GM18909 (cell line): ENCODE measurements around the gene LASP1.
"Not testable (repeated sequence)": the region's sequence is repeated elsewhere in the genome, so short reads cannot be mapped to it uniquely, and the experiment has no call there.

Experiments
- ATAC-seq: cut with Tn5 transposase; IDR thresholded peaks from one replicate; pipeline ENCODE4 v1.9.1; 2021; ENCODE audit warnings: mild to moderate bottlenecking; ENCODE audit not compliant: unreplicated experiment, poor library complexity

LASP1 gene

GRCh38 chr17:38922538-38923297 lies 52.9 kb downstream of the LASP1 start:
- ATAC-seq: no peak

DNA sequence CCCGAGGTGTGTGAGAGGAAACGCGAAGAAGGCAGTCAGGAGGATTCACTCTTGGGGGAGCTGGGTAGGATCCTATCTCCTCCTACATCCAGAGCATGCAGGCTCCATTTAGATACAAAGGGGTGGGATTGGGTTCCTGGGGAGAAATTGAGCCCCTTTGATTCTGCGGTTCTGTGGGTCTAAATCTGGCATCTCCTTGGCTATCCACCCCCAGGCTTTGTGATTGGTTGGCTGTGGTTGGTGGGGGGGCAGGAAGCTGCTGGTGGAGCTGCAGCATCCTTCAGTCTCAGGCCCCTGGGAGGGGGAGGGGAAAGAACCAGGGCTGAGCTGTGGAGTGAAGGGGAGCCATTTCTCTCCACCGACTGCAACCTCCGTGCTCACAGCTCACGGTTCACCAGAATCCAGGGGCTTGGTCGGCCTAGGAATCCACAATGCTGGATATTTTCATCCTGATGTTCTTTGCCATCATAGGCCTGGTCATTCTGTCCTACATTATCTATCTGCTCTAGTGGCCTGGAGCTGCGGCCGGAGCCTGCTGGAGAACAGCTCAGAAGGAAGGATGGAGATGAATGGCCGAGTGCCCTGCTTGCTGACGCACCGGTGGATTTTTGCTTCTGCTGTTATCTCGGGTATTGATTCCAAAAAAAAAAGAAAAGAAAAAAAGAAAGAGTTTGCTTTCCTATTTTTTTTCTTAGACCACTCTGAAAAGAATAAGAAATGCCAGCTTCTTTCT lies 55.6 kb downstream of the LASP1 start, which contains the start of gene LASP1NB:
Gene LASP1NB, plus strand, starts transcription at position 352 of the 733 bp plus-strand sequence.
- no peak for ATAC-seq

GRCh38 chr17:38926293-38927070 lies 56.6 kb downstream of the LASP1 start:
- no peak for ATAC-seq

GRCh38 chr17:38930782-38931181 lies 60.9 kb downstream of the LASP1 start:
- ATAC-seq: not testable (repeated sequence)

DNA sequence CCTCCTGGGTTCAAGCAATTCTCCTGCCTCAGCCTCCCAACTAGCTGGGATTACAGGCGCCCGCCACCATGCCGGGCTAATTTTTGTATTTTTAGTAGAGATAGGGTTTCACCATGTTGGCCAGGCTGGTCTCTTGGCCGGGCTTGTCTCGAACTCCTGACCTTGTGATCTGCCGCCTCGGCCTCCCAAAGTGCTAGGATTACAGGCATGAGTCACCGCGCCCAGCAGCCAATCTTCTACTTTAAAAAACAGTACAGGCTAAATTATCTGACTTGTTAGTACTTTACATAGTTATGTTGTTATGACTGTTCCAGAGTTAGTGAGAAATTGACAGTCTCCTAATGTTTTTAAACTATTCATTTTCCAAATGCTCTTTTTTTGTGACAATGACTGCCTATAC lies 64.1 kb downstream of the LASP1 start:
- ATAC-seq: not testable (repeated sequence)

DNA sequence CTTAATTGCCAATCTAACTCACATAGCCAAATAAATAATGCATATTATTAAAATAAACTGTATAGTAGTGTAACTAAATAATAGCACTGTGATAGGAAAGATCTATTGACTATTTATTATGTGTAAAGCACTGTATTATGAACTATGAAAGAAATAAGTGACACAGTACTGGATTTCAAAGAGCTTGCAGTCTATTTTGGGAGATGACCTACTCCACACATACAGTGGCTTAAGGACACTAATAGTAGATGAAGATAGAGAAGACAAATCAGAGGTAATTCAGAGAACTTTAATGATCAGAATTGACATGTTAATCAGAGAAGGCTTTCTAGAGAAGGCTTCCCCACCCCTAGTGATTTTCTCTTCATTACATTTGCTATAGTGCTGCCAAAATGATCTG lies 70.1 kb downstream of the LASP1 start:
- ATAC-seq: no peak

DNA sequence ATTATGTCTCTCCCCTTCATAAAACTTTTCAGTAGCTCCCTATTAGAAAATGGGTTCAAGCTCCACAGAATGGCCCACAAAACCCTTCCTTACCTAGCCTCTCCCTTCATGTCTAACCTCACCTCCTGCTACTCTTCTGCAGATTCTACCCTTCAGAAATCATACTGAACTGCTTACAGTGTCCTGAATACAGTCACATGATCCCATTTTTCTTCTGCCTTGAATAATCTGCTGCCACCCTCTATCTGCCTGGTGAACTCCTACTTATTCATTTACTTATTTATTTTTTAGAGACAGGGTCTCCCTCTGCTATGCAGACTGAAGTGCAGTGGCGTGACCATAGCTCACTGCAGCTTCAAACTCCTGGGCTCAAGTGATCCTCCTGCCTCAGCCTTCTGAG lies 70.5 kb downstream of the LASP1 start:
- ATAC-seq: no peak

- no peak for ATAC-seq
These were observed 73.0 kb downstream of the LASP1 start for GRCh38 chr17:38942696-38943334.

DNA sequence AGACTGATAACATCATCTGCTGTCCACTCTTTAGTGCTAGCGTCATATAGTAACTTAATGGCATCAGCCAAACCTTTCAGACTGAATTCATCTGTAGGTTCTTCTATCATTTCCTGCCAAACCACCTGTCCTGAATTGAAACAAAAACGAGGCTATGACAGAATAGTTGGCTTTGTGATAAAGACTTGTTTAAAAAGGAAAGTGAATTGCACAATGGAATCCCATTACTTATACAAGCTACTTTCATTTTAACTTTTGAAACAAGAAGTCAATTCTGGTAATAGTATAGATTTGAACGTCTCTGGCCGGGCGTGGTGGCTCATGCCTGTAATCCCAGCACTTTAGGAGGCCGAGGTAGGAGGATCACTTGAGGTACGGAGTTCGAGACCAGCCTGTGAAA lies 73.7 kb downstream of the LASP1 start:
- no peak for ATAC-seq

GRCh38 chr17:38947189-38947588 lies 77.3 kb downstream of the LASP1 start:
- no peak for ATAC-seq

- ATAC-seq: not testable (repeated sequence)
These were observed 83.9 kb downstream of the LASP1 start for GRCh38 chr17:38953800-38954199.

GRCh38 chr17:38958326-38958725 lies 88.5 kb downstream of the LASP1 start:
- no peak for ATAC-seq

DNA sequence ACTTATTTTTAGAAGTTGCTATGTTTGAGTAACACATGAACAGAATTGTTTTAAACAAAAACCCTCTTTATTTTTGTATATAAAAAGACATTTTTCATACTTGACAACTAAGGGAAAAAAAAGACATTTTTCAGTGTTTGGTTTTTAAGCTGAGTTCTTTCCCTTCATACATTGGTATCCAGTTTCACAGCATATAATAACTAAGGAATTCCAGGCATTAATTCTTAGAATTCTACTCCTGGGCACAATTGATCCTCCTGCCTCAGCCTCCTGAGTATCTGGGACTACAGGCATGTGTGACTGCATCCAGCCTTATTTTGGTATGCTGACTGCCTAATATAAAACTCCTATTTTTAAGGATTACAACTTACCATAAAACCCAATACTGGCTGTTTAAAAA lies 88.9 kb downstream of the LASP1 start:
- ATAC-seq: no peak

DNA sequence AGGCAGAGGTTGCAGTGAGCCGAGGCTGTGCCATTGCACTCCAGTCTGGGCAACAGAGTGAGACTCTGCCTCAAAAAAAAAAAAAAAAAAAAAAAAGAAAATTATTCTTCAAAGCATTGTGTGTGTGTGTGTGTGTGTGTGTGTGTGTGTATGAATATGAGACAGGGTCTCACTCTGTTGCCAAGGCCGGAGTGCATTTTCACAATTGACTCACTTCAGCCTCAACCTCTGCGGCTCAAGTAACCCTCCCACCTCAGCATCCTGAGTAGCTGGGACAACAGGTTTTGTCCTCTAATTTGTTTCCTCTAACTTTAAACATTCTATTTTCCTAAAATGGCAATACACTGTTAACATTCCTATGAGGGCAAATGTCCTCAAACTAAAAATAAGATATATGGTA lies 89.7 kb downstream of the LASP1 start:
- ATAC-seq: no peak

- ATAC-seq: no peak
These were observed 90.5 kb downstream of the LASP1 start for GRCh38 chr17:38960402-38960801.

DNA sequence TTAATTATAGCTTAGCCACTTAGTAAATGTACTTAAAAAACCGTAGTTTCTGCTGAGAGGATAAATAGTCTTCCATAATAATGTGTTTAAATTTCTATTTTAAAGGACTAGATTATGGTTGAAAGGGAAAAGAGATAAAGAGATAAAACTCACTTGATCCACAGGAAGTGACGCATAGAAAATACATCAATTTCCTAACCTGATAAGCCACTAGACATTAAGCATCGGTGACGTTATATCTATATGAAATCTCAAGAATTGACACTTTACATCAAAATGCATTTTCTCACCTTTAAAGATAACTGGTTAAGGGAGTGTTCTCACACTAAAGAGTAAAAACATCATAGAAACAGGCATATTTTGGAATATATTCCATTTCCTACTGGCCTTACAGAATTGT lies 91.6 kb downstream of the LASP1 start:
- no peak for ATAC-seq

- no peak for ATAC-seq
These were observed 97.5 kb downstream of the LASP1 start, which contains the start of gene FBXO47 for GRCh38 chr17:38967290-38967738. Gene FBXO47, minus strand, starts transcription at chr17:38967403. Its CDS starts 4,378 bp downstream, at chr17:38963025.

DNA sequence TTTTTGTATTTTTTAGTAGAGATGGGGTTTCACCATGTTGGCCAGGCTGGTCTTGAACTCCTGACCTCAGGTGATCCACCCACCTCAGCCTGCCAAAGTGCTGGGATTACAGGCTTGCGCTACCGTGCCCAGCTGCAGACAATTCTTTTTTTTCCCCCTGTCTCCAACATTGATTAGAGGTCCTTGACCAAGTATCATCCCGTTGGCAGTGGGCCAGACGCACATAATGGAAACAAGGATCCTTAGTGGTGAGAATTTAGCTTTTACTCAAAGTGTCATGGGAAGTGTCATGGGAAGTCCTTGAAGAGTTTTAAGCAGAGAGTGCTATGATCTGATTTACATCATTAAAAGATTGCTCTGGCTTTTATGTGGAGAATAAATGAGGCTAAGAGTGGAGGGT lies 99.4 kb downstream of the LASP1 start:
- ATAC-seq: no peak

DNA sequence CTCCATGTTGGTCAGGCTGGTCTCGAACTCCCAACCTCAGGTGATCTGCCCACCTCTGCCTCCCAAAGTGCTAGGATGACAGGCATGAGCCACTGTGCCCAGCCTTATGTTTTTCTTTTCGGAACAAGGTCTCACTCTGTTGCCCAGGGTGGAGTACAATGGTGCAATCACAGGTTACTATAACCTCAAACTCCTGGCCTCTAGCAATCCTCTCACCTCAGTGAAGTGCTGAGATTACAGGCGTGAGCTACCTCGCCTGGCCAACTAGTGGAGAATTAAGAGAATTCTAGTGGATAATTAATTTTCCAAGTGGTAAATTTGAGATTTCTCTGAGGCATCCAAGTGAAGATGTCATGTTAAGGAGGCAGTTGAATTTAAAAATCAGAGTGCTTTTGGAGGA lies 100.3 kb downstream of the LASP1 start:
- no peak for ATAC-seq

DNA sequence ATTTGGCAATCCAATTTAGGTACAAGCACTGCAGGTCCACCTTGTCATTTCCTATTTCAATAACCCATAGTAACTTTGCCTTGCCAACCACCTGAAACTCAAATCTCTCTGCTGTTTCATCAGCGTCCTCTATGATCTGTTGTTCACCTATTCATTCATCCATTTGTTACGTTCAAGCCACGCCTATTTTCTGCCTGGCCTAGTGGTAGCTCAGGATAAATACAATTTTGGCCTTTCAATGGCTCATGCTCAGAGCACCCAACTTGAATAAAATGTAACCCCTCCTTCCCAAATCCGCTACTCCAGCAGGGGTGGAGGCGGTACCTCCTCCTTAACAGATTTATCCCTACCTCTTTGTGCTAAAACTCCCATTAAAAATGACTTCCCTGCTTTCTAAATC lies 100.9 kb downstream of the LASP1 start:
- no peak for ATAC-seq
